ENCODE data around the gene KIAA1671. TPM values are rescaled to one million over a fixed set of nuclear protein-coding genes. Genes with fewer than 3 reads are reported as not detected.

KIAA1671 gene
- total and polyA plus RNA-seq, 2 of the 13 experiments (the other 11 are each of a cell fraction or from before 2014, with no cell fraction given): 13.5 to 13.6 TPM

DNA sequence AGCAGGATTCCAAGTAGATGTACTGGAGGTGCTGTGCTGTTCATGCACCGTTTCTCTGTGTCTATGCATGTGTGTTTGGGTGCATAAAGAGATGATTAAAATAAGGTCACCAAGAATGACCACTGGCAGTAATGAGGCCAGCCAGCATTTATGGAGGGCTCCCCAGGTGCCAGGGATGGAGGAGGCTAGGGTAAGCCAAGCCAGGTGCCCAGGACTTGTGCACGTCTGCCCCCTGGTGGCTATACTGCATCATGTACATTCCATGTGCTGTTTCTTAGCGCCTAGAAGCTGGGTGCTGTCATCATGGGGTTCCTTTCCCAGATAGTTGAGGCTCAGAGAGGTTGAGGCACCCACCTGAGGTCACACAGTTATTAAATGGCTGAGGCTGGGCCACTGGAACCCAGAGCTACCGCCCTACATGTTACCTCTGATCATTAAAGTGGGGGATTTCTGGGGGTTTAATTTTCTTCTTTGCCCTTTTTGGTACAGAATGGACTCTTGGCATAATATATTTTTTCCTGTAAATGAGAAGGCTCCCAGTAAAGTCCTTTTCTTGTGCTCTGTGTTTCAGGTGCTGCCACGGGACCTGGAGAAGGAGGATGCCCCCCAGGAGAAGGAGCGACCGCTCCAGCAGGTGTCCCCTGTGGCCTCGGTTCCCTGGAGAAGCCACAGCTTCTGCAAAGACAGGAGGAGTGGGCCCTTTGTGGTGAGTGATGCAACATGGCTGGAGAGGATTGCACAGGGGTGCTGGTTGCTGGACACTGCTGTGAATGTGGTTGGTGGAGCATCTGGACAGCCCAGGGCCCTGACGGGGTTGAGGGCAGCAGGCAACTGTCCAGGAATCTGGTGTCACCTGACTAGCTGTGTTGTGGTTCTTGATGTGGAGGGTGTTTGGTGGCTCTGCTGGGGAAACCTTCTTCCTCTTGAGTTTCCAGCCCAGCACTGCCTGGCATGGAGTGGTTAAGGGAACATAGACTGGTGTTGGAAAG lies 96.4 kb downstream of the KIAA1671 start:
- Histone ChIP-seq H4K20me1 (ENCODE audit: insufficient read depth, low read length) (no peaks in the 10 kb centered on the region), H3K9me3 (ENCODE audit: low read length) (peaks cover 6% of the 10 kb centered on the region; the same call in 1 of the 2 replicates), H3K27ac (ENCODE audit: extremely low read length, insufficient read depth, low read length) (no peak overlapping the region), H3K36me3 (replicated peaks in 1 of 2; ENCODE audit: control insufficient read depth in 1 of 2, insufficient read depth in 2 of 2, low read length in 2 of 2) (peaks cover 12 to 25% of the 10 kb centered on the region in 2 experiments), H3K9ac (ENCODE audit: insufficient read depth, low read depth, low read length) (no peak overlapping the region), H3K79me2 (ENCODE audit: insufficient read depth, low read length) (no peaks in the 10 kb centered on the region), H3K27me3 (ENCODE audit: control insufficient read depth in 1 of 2, insufficient read depth in 2 of 2, low read length in 2 of 2) (no peaks in the 10 kb centered on the region), H2AFZ (ENCODE audit: low read length) (no peak overlapping the region), H3K4me1 (ENCODE audit: insufficient read depth, low read length) (peaks cover 27% of the 10 kb centered on the region), H3K4me3 (replicated peaks in 1 of 3; ENCODE audit: insufficient read depth in 1 of 3, low read depth in 2 of 3, low read length in 3 of 3) (no peak overlapping the region), H3K4me2 (ENCODE audit: low read depth, low read length) (no peak overlapping the region)
- FAIRE-seq (peak; percentile 76), DNase-seq (ENCODE audit: low spot score) (peak; percentile 62), ATAC-seq (peak; percentile 89)
- in situ Hi-C loops (cut with HindIII; ENCODE audit: extremely low pct_ligation_motif_present, low pct_unique_long_range_greater_than_20kb): loop anchor here (25.0 kb wide), 1 partner anchor 287 kb away; the partner anchor contains the start of gene PIWIL3
- WGBS (ENCODE audit: low lambda C conversion rate): 94% methylated on average over 6 of the region's 9 CpGs
- no TSS peak for BruUV-seq (replicated peaks)
- intact Hi-C loops (cut with micrococcal nuclease; ENCODE audit: unreplicated experiment): loop anchor here (1.0 kb wide), 2 partner anchors 97 to 111 kb away; partner anchors contain the start of gene KIAA1671
- POLR2A ChIA-PET: interaction anchor here (0.6 kb wide), 1 partner anchor 36 kb away, joined by 3 read pairs; no protein-coding TSS in a partner anchor
- CTCF ChIA-PET (ENCODE audit: low intra/inter-chr PET ratio, low total read pairs): interaction anchor here (1.4 to 4.5 kb wide), 4 partner anchors 97 to 280 kb away, joined by 3 to 23 read pairs (median 16); partner anchors contain the start of gene KIAA1671
- TF ChIP-seq RXRA (CRISPR knock-in tag; IDR thresholded peaks at IDR 0.05) (no peak), ZBTB34 (CRISPR knock-in tag; IDR thresholded peaks at IDR 0.05) (no peak), NR2F6 (IDR thresholded peaks at IDR 0.05) (no peak), NR2F6 (CRISPR knock-in tag; IDR thresholded peaks at IDR 0.05) (peak; percentile 34; the same call in 1 of the 2 replicates), TEAD3 (CRISPR knock-in tag; optimal IDR thresholded peaks at IDR 0.05; ENCODE audit: borderline replicate concordance) (peak; percentile 94), RAD21 (CRISPR knock-in tag; IDR thresholded peaks at IDR 0.05) (peak; percentile 84), ATF1 (CRISPR knock-in tag; IDR thresholded peaks at IDR 0.05) (no peak), SAP130 (CRISPR knock-in tag; IDR thresholded peaks at IDR 0.05; ENCODE audit: low read depth) (0 out of 2 replicates have a peak, but pooled peaks have one; percentile 25), SMC3 (IDR thresholded peaks at IDR 0.05; ENCODE audit: low read length) (peak; percentile 93), THAP11 (CRISPR knock-in tag; IDR thresholded peaks at IDR 0.05) (peak; percentile 48; the same call in 1 of the 2 replicates), ZKSCAN1 (IDR thresholded peaks at IDR 0.05; ENCODE audit: low read length) (peak; percentile 62; the same call in 1 of the 2 replicates), MIER3 (CRISPR knock-in tag; IDR thresholded peaks at IDR 0.05; ENCODE audit: borderline replicate concordance) (peak; percentile 39; the same call in 1 of the 2 replicates), HOXD1 (CRISPR knock-in tag; IDR thresholded peaks at IDR 0.05) (no peak), ZNF768 (CRISPR knock-in tag; IDR thresholded peaks at IDR 0.05) (peak; percentile 86), IRF2 (CRISPR knock-in tag; IDR thresholded peaks at IDR 0.05) (0 out of 2 replicates have a peak, but pooled peaks have one; percentile 19), CTCF (CRISPR knock-in tag; IDR thresholded peaks at IDR 0.05) (peak; percentile 92), ZMYM3 (CRISPR knock-in tag; IDR thresholded peaks at IDR 0.05) (0 out of 2 replicates have a peak, but pooled peaks have one; percentile 23), STAG1 (CRISPR knock-in tag; IDR thresholded peaks at IDR 0.05) (peak; percentile 91)
- TF ChIP-seq, protein P1, sequence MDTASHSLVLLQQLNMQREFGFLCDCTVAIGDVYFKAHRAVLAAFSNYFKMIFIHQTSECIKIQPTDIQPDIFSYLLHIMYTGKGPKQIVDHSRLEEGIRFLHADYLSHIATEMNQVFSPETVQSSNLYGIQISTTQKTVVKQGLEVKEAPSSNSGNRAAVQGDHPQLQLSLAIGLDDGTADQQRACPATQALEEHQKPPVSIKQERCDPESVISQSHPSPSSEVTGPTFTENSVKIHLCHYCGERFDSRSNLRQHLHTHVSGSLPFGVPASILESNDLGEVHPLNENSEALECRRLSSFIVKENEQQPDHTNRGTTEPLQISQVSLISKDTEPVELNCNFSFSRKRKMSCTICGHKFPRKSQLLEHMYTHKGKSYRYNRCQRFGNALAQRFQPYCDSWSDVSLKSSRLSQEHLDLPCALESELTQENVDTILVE (CRISPR knock-in tag; IDR thresholded peaks at IDR 0.05): no peak
